Liver (tissue), 9 donors: Measurements from ENCODE around the gene GGT6. TPM values are rescaled to one million over a fixed set of nuclear protein-coding genes. Genes with fewer than 3 reads are reported as not detected.

Source experiments
- DNase-seq: peaks from one replicate; pipeline ENCODE4 v3.0.0-alpha.2; 2017; ENCODE audit warnings: low spot score
- H3K27ac ChIP-seq, 2 donors: one replicate each; pipeline ENCODE4 v1.7.0; 2013; ENCODE audit warnings: inconsistent platforms in 2 of 2, low read length in 2 of 2, control low read depth in 1 of 2, low read depth in 1 of 2, mild to moderate bottlenecking in 1 of 2
- H3K27me3 ChIP-seq, 4 donors: one replicate each; pipeline versions ENCODE4 v1.6.1 to v1.7.0; 2013; ENCODE audit warnings: low read length in 3 of 4, inconsistent platforms in 1 of 4, mild to moderate bottlenecking in 1 of 4, moderate library complexity in 1 of 4; ENCODE audit not compliant: control insufficient read depth in 4 of 4, insufficient read depth in 4 of 4
- H3K36me3 ChIP-seq, 4 donors: one replicate each; pipeline versions ENCODE4 v1.6.1 to v1.7.0; 2013; ENCODE audit warnings: low read length in 3 of 4, mild to moderate bottlenecking in 3 of 4, low read depth in 1 of 4, moderate library complexity in 1 of 4; ENCODE audit not compliant: control insufficient read depth in 4 of 4, insufficient read depth in 3 of 4
- H3K4me1 ChIP-seq, 4 donors: one replicate each; pipeline versions ENCODE4 v1.6.1 to v1.7.0; 2013; ENCODE audit warnings: low read length in 3 of 4, mild to moderate bottlenecking in 3 of 4, moderate library complexity in 1 of 4; ENCODE audit not compliant: control insufficient read depth in 4 of 4, insufficient read depth in 4 of 4
- H3K4me3 ChIP-seq, 3 donors: one replicate each; pipeline versions ENCODE4 v1.6.1 to v1.7.0; 2013; ENCODE audit warnings: low read length in 3 of 3, control low read depth in 1 of 3, low read depth in 1 of 3, mild to moderate bottlenecking in 1 of 3
- H3K9ac ChIP-seq, 2 donors: one replicate each; pipeline ENCODE4 v1.7.0; 2013; ENCODE audit warnings: low read length in 2 of 2, mild to moderate bottlenecking in 2 of 2, moderate library complexity in 2 of 2, control low read depth in 1 of 2, low read depth in 1 of 2
- H3K9me3 ChIP-seq, 4 donors: one replicate each; pipeline versions ENCODE4 v1.6.1 to v1.7.0; 2013; ENCODE audit warnings: low read length in 3 of 4; ENCODE audit not compliant: control insufficient read depth in 4 of 4
- ATF3 ChIP-seq: IDR thresholded peaks from 2 replicates; pipeline ENCODE4 v1.6.1; 2016; ENCODE audit warnings: antibody characterized with exemption
- CTCF ChIP-seq: fragments of 150-350 bp; IDR thresholded peaks from 2 replicates; pipeline ENCODE4 v1.5.1; 2017; ENCODE audit warnings: improper control_type of control experiment, low read depth, low read length; ENCODE audit not compliant: missing input control
- EGR1 ChIP-seq, 2 donors: IDR thresholded peaks; 2 replicates each; pipeline ENCODE4 v1.6.1; 2016 to 2018; ENCODE audit warnings: antibody characterized with exemption in 2 of 2, low read depth in 2 of 2
- FOXA1 ChIP-seq: IDR thresholded peaks from 2 replicates; pipeline ENCODE4 v1.6.1; 2016; ENCODE audit warnings: antibody characterized with exemption
- FOXA2 ChIP-seq: IDR thresholded peaks from 2 replicates; pipeline ENCODE4 v1.6.1; 2016; ENCODE audit warnings: antibody characterized with exemption
- GABPA ChIP-seq, 2 donors: IDR thresholded peaks in 1 of 2; conservative IDR thresholded peaks in 1 of 2; 2 replicates each; pipeline ENCODE4 v1.6.1; 2016; ENCODE audit warnings: antibody characterized with exemption in 2 of 2, mild to moderate bottlenecking in 1 of 2, moderate library complexity in 1 of 2
- HNF4A ChIP-seq, 2 donors: conservative IDR thresholded peaks; 2 replicates each; pipeline ENCODE4 v1.6.1; 2016; ENCODE audit warnings: antibody characterized with exemption in 2 of 2, mild to moderate bottlenecking in 2 of 2
- HNF4G ChIP-seq: IDR thresholded peaks from 2 replicates; pipeline ENCODE4 v1.6.1; 2016; ENCODE audit warnings: antibody characterized with exemption
- JUND ChIP-seq, 2 donors: IDR thresholded peaks; 2 replicates each; pipeline ENCODE4 v1.6.1; 2016; ENCODE audit warnings: antibody characterized with exemption in 2 of 2
- MAX ChIP-seq: IDR thresholded peaks from 2 replicates; pipeline ENCODE4 v1.6.1; 2016; ENCODE audit warnings: antibody characterized with exemption
- NR2F2 ChIP-seq: IDR thresholded peaks from 2 replicates; pipeline ENCODE4 v1.6.1; 2016; ENCODE audit warnings: antibody characterized with exemption
- RAD21 ChIP-seq, 2 donors: IDR thresholded peaks; 2 replicates each; pipeline ENCODE4 v1.6.1; 2016; ENCODE audit warnings: antibody characterized with exemption in 2 of 2, mild to moderate bottlenecking in 2 of 2
- REST ChIP-seq: IDR thresholded peaks from 2 replicates; pipeline ENCODE4 v1.6.1; 2016; ENCODE audit warnings: antibody characterized with exemption, mild to moderate bottlenecking
- RXRA ChIP-seq, 2 donors: IDR thresholded peaks; 2 replicates each; pipeline ENCODE4 v1.6.1; 2017 to 2018; ENCODE audit warnings: antibody characterized with exemption in 2 of 2, mild to moderate bottlenecking in 1 of 2
- SP1 ChIP-seq: IDR thresholded peaks from 2 replicates; pipeline ENCODE4 v1.6.1; 2018; ENCODE audit warnings: antibody characterized with exemption, mild to moderate bottlenecking
- YY1 ChIP-seq: IDR thresholded peaks from 2 replicates; pipeline ENCODE4 v1.6.1; 2016; ENCODE audit warnings: antibody characterized with exemption, mild to moderate bottlenecking
- ZBTB33 ChIP-seq: IDR thresholded peaks from 2 replicates; pipeline ENCODE4 v1.6.1; 2016; ENCODE audit warnings: antibody characterized with exemption
- WGBS: extraction: QIAGEN DNeasy Blood & Tissue Kit; methylation state at CpG from one replicate; pipeline ENCODE4 v1.1.7; 2013; 5-methylcytosine and 5-hydroxymethylcytosine counted together
- polyA plus RNA-seq, 2 donors: library from polyadenylated mRNA; stranded (reverse) in 1 of 2; unstranded in 1 of 2; fragments of 200-250 nt in 1 of 2; fragments of >200 nt in 1 of 2; fragmentation: Nextera tagmentation in 1 of 2; extraction: Ambion mirVana in 1 of 2; gene quantifications; one replicate each; pipeline versions ENCODE4 v1.2.1 to v1.2.3, GENCODE V29; 2013 to 2015
- total RNA-seq, 2 donors: library from RNA; depleted of rRNA; stranded (reverse); fragments of >200 nt; gene quantifications; one replicate each; pipeline ENCODE4 v1.2.3, GENCODE V29; 2014
- donor health status: healthy.
- donor health status: healthy.
- donor health status: healthy.
- donor health status: healthy.
- donor health status: healthy.

The GGT6 gene
- total and polyA plus RNA-seq, 4 donors = 0.19 to 1.1 (median 0.53) TPM

GRCh38 chr17:4544135-4544950, 16.0 kb downstream of the GGT6 start:
- H3K4me3 ChIP-seq = no peak overlapping the region
- whole genome bisulfite sequencing = 96% methylated on average over 37 of the region's 37 CpGs
- H3K36me3 ChIP-seq = peaks cover 17 to 77% (median 33%) of the 10 kb centered on the region in 4 donors
- no peaks in the 10 kb centered on the region for H3K27me3 ChIP-seq
- H3K9me3 ChIP-seq = no peaks in the 10 kb centered on the region
- TF ChIP-seq ZBTB33 (no peak), SP1 (no peak), FOXA2 (no peak), RAD21 (IDR thresholded peaks at IDR 0.05) (no peak), MAX (no peak), FOXA1 (no peak), YY1 (no peak), ATF3 (no peak), CTCF (no peak), GABPA (IDR thresholded peaks at IDR 0.05 in 1 of 2, conservative IDR thresholded peaks at IDR 0.05 in 1 of 2) (no peak), HNF4G (no peak), NR2F2 (no peak), REST (no peak), EGR1 (IDR thresholded peaks at IDR 0.05; ENCODE audit: low read depth in 2 of 2) (no peak), RXRA (IDR thresholded peaks at IDR 0.05) (no peak), HNF4A (conservative IDR thresholded peaks at IDR 0.05) (no peak), JUND (IDR thresholded peaks at IDR 0.05) (no peak)
- no peak overlapping the region for H3K9ac ChIP-seq
- H3K4me1 ChIP-seq = peaks cover 0 to 4% (median 0%) of the 10 kb centered on the region in 4 donors
- no peak overlapping the region for H3K27ac ChIP-seq
- DNase-seq = no peak
